ENCODE data around the gene FBH1.

Gene FBH1

DNA sequence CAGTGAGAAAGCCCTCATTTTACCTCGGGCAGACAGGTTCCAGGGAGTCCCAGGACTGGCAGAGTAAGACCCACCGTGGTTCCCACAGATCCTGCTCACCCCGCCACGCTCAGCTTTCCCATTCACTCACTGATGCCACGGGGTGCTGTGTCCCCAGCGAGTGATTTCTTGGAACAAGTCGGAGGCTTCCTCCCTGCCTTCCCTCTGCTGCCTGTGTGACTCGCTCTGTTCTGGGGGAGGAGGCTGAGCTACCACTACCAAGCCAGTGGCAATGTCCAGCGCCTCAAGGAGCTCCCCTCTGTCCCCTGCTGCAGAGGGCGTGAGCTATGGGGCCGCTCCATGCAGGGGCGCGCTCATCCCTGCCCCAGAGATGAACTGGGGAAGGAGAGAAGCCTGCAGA lies 74.7 kb downstream of the FBH1 start:
- TF ChIP-seq, protein P1, sequence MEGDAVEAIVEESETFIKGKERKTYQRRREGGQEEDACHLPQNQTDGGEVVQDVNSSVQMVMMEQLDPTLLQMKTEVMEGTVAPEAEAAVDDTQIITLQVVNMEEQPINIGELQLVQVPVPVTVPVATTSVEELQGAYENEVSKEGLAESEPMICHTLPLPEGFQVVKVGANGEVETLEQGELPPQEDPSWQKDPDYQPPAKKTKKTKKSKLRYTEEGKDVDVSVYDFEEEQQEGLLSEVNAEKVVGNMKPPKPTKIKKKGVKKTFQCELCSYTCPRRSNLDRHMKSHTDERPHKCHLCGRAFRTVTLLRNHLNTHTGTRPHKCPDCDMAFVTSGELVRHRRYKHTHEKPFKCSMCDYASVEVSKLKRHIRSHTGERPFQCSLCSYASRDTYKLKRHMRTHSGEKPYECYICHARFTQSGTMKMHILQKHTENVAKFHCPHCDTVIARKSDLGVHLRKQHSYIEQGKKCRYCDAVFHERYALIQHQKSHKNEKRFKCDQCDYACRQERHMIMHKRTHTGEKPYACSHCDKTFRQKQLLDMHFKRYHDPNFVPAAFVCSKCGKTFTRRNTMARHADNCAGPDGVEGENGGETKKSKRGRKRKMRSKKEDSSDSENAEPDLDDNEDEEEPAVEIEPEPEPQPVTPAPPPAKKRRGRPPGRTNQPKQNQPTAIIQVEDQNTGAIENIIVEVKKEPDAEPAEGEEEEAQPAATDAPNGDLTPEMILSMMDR (conservative IDR thresholded peaks at IDR 0.05; ENCODE audit: low read length), result no peak
- H3K4me3 ChIP-seq (ENCODE audit: low read length), result no peak overlapping the region
- no peak for DNase-seq (ENCODE audit: low read depth)

DNA sequence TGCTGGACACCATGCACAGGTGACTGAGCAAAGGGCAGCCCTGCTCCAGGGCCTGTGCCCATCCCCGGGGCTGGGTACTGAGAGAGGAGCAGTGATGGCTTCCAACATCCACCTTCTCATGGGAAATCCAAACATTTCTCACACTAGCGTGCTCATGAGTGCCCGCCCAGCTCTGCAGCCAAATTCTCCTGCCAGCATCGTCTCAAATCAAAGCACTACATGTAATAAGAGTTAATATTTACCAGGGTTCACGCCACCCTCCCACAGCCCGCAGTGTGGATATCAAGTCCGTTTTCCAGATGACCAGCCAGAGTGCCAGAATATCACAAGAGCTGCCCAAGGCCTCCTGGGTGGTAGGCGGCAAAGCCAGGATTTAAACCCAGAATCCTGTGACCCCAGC lies 75.2 kb downstream of the FBH1 start:
- TF ChIP-seq, protein P1 (conservative IDR thresholded peaks at IDR 0.05; ENCODE audit: low read length), result no peak
- no peak for DNase-seq (ENCODE audit: low read depth)
- H3K4me3 ChIP-seq (ENCODE audit: low read length), result no peak overlapping the region

DNA sequence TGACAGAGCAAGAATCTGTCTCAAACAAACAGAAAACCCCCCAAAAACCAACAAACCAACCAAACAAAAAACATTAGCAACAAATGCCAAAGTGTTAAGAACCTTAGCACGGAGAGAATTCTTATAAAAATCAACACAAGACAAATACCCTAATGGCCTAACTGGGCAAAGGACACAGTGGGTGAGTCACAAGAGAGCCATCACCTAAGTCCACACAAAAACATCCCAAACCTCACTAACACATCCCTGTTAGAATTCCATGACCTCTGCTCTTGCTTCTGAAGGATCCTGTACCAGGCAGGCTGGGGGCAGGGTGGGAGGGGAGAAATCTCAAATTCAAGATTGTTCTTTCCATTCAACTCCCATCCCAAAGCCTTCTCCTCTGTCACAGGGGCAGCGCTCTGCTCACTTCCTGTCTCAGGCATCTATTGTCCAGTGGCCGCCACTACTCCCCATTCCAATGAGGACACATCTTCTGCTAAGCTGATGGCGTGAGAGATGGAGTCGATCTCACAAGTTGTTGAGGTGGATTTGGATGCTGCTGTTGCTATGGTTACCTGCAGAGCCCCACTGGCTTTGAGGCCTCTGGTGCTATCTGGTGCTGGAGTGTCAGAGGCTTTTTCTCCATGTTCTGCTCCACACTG lies 78.1 kb downstream of the FBH1 start:
- DNase-seq (ENCODE audit: low read depth), result no peak
- no peak overlapping the region for H3K4me3 ChIP-seq (ENCODE audit: low read length)
- TF ChIP-seq, protein P1 (conservative IDR thresholded peaks at IDR 0.05; ENCODE audit: low read length), result no peak

DNA sequence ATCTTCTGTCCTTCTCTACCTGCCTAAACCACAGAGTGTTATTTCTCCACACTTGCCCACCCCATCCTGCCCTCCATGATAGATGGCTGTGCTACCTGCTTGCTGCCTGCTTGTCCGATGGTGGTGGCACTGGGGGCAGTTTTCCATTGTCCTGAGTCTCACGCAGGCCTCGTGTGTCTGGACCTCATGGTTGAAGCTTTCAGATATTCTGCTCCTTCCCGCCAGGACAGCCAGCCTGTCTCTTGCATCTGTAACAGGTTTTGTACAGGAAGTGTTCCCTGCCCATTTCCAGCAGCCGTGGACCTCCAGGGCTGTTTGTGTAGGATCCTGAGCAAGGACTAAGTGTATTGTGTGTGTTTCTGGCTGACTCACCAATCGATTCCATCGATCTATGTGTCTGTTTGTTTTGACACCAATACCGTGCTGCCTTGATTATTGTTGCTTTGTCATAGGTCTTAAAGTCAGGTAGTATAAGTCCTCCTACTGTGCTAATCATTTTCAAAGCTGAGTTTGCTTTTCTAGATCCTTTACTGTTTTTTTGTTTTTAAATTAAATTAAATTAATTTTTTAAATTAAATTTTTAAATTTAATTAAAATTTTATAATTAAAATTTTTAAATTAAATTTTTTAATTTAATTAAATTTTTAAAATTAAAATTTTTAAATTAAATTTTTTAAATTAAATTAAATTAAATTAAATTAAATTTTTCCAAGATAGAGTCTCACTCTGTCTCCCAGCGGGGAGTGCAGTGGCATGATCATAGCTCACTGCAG lies 78.8 kb downstream of the FBH1 start:
- no peak overlapping the region for H3K4me3 ChIP-seq (ENCODE audit: low read length)
- DNase-seq (ENCODE audit: low read depth), result no peak
- TF ChIP-seq, protein P1 (conservative IDR thresholded peaks at IDR 0.05; ENCODE audit: low read length), result no peak

DNA sequence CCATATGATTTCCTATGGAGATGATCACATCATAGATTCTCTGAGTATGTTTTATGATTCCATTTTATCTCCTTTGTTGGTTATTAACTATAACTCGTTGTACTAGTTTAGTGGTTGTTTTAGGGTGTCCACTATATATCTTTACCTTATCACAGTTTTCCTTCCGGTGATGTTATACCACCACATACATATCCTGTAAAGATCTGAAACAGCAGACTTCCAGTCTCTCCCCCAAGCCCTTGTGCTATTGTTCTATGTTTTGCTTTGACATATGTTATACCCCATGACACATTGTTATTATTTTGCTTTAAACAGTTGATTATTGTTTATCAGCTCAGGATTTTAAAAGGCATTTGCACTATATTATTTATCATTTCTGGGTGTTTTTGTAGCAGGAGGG lies 80.0 kb downstream of the FBH1 start:
- TF ChIP-seq, protein P1 (conservative IDR thresholded peaks at IDR 0.05; ENCODE audit: low read length), result no peak
- no peak overlapping the region for H3K4me3 ChIP-seq (ENCODE audit: low read length)
- DNase-seq (ENCODE audit: low read depth), result no peak

DNA sequence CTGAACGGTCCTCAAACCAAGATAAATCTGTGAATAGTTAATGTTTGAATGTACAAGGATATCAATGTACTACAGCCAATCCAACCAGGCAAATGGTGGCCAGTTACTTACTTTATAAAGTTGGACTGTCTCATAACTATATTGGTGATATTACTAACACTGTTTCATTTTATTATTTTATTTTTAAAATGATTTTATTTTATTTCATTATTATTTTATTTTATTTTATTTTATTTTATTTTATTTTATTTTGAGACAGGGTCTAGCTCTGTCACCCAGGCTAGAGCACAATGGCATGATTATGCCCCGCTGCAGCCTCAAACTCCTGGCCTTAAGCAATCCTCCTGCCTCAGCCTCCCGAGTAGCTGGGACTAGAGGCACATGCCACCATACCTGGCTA lies 80.5 kb downstream of the FBH1 start:
- TF ChIP-seq, protein P1 (conservative IDR thresholded peaks at IDR 0.05; ENCODE audit: low read length), result no peak
- no peak overlapping the region for H3K4me3 ChIP-seq (ENCODE audit: low read length)
- DNase-seq (ENCODE audit: low read depth), result no peak

DNA sequence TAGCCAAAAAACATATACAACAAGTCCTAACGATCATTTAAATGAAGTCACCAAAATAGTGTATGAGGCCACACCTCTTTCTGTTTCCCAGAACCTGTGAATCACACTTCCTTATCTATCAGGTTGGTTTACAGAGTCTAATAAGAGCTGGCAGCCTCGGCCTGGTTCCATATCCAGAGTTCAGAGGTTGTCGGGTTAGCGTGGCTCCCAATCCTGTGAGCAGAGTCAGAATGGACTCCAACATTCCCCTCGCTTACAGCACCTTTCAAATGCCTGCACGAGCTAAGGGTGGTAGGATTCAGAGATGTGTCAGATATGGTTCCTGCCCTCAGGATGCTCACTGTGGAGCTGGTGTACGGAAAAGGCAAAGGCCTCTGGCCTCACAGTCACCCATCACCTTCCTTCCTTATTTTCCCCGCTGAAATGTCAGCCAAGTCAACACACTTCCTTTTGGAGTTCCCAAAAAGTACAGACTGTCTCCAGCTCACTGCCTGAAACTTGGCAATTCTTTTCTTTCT lies 81.3 kb downstream of the FBH1 start:
- H3K4me3 ChIP-seq (ENCODE audit: low read length), result no peak overlapping the region
- TF ChIP-seq, protein P1 (conservative IDR thresholded peaks at IDR 0.05; ENCODE audit: low read length), result no peak
- no peak for DNase-seq (ENCODE audit: low read depth)

All from AG10803 (cell line).